ENCODE results near the gene EID1. TPM values are rescaled to one million over a fixed set of nuclear protein-coding genes. Genes with fewer than 3 reads are reported as not detected.

The EID1 gene
- total RNA-seq, 1 experiment from 2014 or later, result 128 TPM

GRCh38 chr15:48883699-48884098 is 5.8 kb downstream of the EID1 start:
- DNase-seq (ENCODE audit: low spot score), result no peak
- no TSS peak for BruUV-seq (replicated peaks)
- no peaks in the 10 kb centered on the region for H3K9me3 ChIP-seq (ENCODE audit: low read depth, low read length, poor library complexity, severe bottlenecking)
- peaks cover 5% of the 10 kb centered on the region for H3K36me3 ChIP-seq (ENCODE audit: insufficient read depth, low read length, poor library complexity, severe bottlenecking)
- H3K27ac ChIP-seq (ENCODE audit: low read depth, low read length, poor library complexity, severe bottlenecking), result no peak overlapping the region
- no peaks in the 10 kb centered on the region for H3K27me3 ChIP-seq (replicated peaks; ENCODE audit: insufficient read depth, low read depth, low read length, poor library complexity)
- TF ChIP-seq CTCF (conservative IDR thresholded peaks at IDR 0.05; ENCODE audit: low read depth, low read length) (no peak), EZH2 (IDR thresholded peaks at IDR 0.05; ENCODE audit: borderline replicate concordance, low read depth, low read length, poor library complexity, severe bottlenecking) (no peak)
- no peak overlapping the region for H3K4me3 ChIP-seq (ENCODE audit: low read depth, low read length, poor library complexity, severe bottlenecking)
- POLR2A ChIA-PET (ENCODE audit: low non-redundant PET), result no interaction called here
- H3K4me1 ChIP-seq (ENCODE audit: insufficient read depth, low read length, poor library complexity, severe bottlenecking), result peaks cover 13% of the 10 kb centered on the region
- intact Hi-C loops (cut with micrococcal nuclease; ENCODE audit: unreplicated experiment), result no loop called here
- CTCF ChIA-PET, result no interaction called here

GRCh38 chr15:48887144-48887543 is 9.2 kb downstream of the EID1 start:
- DNase-seq (ENCODE audit: low spot score), result no peak
- Histone ChIP-seq H3K27me3 (replicated peaks; ENCODE audit: insufficient read depth, low read depth, low read length, poor library complexity) (no peaks in the 10 kb centered on the region), H3K4me1 (ENCODE audit: insufficient read depth, low read length, poor library complexity, severe bottlenecking) (peaks cover 4% of the 10 kb centered on the region), H3K9me3 (ENCODE audit: low read depth, low read length, poor library complexity, severe bottlenecking) (no peaks in the 10 kb centered on the region), H3K4me3 (ENCODE audit: low read depth, low read length, poor library complexity, severe bottlenecking) (no peak overlapping the region), H3K27ac (ENCODE audit: low read depth, low read length, poor library complexity, severe bottlenecking) (no peak overlapping the region), H3K36me3 (ENCODE audit: insufficient read depth, low read length, poor library complexity, severe bottlenecking) (no peaks in the 10 kb centered on the region)
- intact Hi-C loops (cut with micrococcal nuclease; ENCODE audit: unreplicated experiment), result no loop called here
- TF ChIP-seq EZH2 (IDR thresholded peaks at IDR 0.05; ENCODE audit: borderline replicate concordance, low read depth, low read length, poor library complexity, severe bottlenecking), result no peak
- no peak for TF ChIP-seq CTCF (conservative IDR thresholded peaks at IDR 0.05; ENCODE audit: low read depth, low read length)
- BruUV-seq (replicated peaks), result no TSS peak
- CTCF ChIA-PET, result no interaction called here
- POLR2A ChIA-PET (ENCODE audit: low non-redundant PET), result no interaction called here

GRCh38 chr15:48888191-48888590 is 10.3 kb downstream of the EID1 start:
- Histone ChIP-seq H3K4me3 (ENCODE audit: low read depth, low read length, poor library complexity, severe bottlenecking) (no peak overlapping the region), H3K27ac (ENCODE audit: low read depth, low read length, poor library complexity, severe bottlenecking) (no peak overlapping the region), H3K4me1 (ENCODE audit: insufficient read depth, low read length, poor library complexity, severe bottlenecking) (peaks cover 4% of the 10 kb centered on the region), H3K36me3 (ENCODE audit: insufficient read depth, low read length, poor library complexity, severe bottlenecking) (no peaks in the 10 kb centered on the region), H3K9me3 (ENCODE audit: low read depth, low read length, poor library complexity, severe bottlenecking) (no peaks in the 10 kb centered on the region), H3K27me3 (replicated peaks; ENCODE audit: insufficient read depth, low read depth, low read length, poor library complexity) (no peaks in the 10 kb centered on the region)
- CTCF ChIA-PET, result no interaction called here
- DNase-seq (ENCODE audit: low spot score), result no peak
- POLR2A ChIA-PET (ENCODE audit: low non-redundant PET), result no interaction called here
- intact Hi-C loops (cut with micrococcal nuclease; ENCODE audit: unreplicated experiment), result no loop called here
- TF ChIP-seq CTCF (conservative IDR thresholded peaks at IDR 0.05; ENCODE audit: low read depth, low read length) (no peak), EZH2 (IDR thresholded peaks at IDR 0.05; ENCODE audit: borderline replicate concordance, low read depth, low read length, poor library complexity, severe bottlenecking) (no peak)
- BruUV-seq (replicated peaks), result no TSS peak

All from A673 (cell line).